CD4-positive, alpha-beta T cell treated with Interleukin-12 subunit alpha and Interleukin-12 subunit beta, for 1 hour (primary cell): ENCODE measurements around the gene SNAI3.
A peak's percentile ranks its signal among the peaks of the same experiment; 100 is the strongest.

Source experiments
- DNase-seq: peaks from one replicate; pipeline ENCODE4 v3.0.0-alpha.2; 2020

The SNAI3 gene

GRCh38 chr16:88686439-88687253 is at the start of gene SNAI3:
Gene SNAI3 (minus strand): TSS chr16:88686507. CDS start chr16:88686406, 101 bp downstream.
- DNase-seq: peak; percentile 85

DNA sequence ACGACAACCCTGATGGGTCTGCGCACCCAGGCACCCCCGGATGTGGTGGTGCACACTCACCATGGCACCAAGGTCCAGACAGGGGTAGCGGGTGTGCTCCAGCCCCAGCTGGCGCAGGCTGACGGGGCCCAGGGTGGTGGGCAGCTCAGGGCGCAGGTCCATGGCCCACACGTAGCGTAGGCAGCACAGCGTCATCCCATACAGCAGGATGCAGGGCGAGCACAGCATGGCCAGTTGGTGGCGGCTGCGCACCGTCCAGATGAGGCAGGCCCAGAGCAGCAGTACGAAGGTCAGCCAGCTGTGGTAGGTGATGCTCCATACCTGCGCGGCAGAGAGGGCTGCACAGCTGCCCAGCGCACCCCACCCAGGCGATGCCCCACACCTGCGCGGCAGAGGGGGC is 49.8 kb upstream of the SNAI3 start:
- DNase-seq: no peak

- no peak for DNase-seq
Observed at GRCh38 chr16:88735616-88736015, 49.3 kb upstream of the SNAI3 start.

DNA sequence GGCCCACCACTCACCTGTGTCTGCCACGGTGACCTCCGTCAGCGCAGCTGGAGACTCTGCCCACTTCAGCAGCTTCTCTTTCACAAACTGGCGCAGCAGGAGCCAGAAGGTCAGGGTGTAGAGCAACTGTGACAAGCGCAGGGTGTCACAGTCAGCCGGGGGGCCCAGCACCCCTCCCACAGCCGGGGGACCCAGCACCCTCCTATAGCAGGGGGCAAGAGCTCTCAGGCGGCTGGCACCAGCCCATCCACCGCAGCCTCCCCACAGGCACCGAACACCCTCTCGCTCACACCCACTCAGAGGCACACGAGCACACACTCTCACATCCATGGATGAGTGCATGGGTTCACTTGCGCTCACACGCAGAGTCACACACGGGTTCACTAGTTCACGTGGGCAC is 48.8 kb upstream of the SNAI3 start:
- no peak for DNase-seq

GRCh38 chr16:88734361-88734728 is 48.0 kb upstream of the SNAI3 start:
- no peak for DNase-seq

GRCh38 chr16:88733630-88734360 is 47.5 kb upstream of the SNAI3 start:
- no peak for DNase-seq

DNA sequence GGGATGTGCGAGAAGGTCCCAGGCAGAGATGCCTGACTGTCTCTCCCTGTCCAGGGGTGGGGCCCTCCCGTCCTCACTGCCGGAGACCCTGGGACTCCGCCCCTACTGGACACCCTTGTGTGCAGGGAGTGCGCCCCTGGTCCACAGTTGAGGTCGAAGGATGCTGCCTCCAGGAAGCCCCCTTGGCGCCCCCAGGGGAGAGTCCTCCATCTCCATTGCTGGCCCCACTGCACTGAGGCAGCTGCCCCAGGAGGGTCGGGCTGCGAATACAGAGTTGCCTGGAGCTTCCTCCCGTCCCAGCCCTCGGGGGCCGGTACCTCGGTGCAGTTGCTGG is 46.6 kb upstream of the SNAI3 start:
- DNase-seq: no peak

DNA sequence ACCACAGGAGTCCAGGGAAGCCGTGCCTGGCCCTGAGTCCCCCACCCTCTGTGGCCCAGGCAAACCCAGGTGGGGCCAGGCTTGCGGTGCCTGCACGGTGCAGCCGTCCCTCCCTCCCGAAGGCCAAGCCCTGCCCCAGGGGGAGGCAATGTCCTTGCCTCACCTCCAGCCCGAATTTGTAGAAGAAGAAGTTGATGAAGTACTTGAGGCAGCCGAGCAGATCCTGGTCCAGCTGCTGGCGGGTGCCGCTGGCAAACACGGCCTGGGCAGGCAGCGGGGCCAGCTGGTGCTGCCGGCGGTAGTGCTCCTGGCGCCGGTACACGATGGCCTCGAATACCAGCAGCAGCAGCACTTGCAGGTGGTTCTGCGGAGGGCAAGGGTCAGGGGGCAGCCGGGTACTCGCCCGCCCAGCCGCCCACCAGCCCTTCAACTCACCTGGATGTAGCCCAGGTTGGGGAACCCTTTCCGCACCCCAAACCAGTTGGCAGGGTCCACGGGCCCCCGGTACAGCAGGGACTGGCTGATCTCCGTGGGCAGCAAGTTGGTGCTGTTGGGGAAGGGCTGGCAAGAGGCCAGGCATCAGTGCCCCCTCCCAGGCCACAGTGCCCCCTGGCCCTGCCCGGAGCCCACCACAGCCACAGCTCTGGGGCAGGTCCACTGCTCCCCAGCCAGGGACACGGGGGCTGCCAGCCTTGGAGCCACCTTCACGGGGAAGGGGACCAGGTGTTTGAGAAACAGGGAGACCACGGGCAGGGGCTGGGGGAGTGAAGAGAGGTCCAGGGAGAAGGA is 46.1 kb upstream of the SNAI3 start:
- no peak for DNase-seq

DNA sequence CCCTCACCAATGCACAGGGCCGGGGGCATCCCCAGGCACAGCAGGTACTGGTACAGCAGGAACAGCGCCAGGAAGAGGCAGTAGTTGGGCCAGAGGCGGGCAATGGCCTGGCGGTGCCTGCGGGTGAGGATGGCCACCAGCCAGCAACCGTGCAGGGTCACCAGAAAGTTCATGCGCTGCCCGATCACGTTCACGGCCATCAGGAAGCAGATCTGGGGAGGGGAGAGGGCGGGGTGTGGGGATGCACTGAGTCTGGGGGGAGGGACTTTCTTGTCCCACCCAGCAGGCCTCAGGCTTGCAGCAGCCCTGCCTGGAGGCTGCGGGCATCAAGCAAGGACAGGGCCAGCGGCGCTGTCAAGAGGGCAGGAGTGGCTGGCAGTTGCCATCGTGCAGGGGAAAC is 45.4 kb upstream of the SNAI3 start:
- no peak for DNase-seq

DNA sequence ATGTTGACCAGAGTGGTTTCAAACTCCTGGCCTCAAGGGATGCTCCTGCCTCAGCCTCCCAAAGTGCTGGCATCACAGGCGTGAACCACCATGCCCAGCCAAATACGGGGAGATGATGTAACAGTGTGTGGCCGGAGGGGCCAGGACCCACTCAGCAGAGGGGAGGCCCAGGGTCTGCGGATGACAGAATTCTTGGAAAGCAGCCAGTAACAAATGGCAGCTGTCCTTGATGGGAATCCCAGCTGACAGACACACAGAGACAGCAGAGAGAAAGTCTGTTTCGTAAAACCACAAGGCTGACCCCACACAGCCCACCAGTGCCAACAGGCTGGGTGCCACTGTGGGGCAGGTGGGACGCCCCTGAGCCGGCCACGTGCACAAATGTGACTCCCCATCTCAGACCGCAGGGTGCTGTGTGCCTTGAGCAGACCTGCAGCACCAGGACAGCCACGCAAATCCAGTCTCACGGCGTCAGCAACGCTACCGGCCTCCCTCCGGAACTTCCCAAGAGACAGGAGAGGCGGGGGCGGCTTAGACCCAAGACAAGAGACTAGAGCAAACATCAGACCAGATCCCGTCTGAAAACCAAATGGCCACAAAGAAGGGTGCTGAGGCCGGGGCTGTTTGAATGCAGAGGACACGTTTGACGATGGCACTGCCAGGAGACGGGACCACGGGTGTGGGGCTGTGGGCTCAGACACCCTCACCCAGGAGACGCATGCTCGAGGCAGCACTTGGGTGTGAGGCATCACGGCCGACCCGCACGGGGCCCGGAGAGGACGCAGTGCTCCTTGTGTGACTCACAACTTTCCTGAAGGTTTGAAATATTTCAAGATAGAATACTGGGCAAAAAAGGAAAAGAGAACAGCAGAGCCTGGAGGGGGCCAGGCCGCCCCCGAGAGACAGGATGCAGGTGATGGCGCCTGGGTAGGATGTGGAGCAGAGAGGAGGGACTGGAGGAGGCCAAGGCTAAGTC is 44.6 kb upstream of the SNAI3 start:
- no peak for DNase-seq

GRCh38 chr16:88727871-88728270 is 41.6 kb upstream of the SNAI3 start:
- no peak for DNase-seq

GRCh38 chr16:88726981-88727380 is 40.7 kb upstream of the SNAI3 start:
- DNase-seq: no peak

DNA sequence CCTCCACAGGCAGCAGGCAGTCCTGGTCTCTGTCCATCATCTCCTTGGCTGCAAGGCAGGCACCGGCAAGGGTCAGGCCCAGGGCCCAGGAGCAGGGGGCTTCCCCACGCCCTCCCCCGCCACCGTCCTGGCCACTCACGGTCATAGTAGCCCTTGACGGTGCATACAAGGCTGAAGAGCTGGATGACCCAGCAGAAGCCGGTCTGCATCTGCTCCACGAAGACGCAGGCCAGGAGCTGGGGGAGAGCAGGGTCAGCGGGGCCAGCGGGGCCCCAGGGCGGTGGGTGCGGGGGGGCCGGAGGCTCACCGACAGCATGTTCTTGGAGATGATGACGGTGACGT is 40.1 kb upstream of the SNAI3 start:
- no peak for DNase-seq

- DNase-seq: no peak
Observed at GRCh38 chr16:88725609-88726407, 39.5 kb upstream of the SNAI3 start.

- no peak for DNase-seq
Observed at GRCh38 chr16:88724855-88725555, 38.7 kb upstream of the SNAI3 start.

- no peak for DNase-seq
Observed at GRCh38 chr16:88723911-88724310, 37.6 kb upstream of the SNAI3 start.

GRCh38 chr16:88723507-88723887 is 37.2 kb upstream of the SNAI3 start:
- DNase-seq: no peak

GRCh38 chr16:88722784-88723506 is 36.6 kb upstream of the SNAI3 start:
- DNase-seq: no peak

DNA sequence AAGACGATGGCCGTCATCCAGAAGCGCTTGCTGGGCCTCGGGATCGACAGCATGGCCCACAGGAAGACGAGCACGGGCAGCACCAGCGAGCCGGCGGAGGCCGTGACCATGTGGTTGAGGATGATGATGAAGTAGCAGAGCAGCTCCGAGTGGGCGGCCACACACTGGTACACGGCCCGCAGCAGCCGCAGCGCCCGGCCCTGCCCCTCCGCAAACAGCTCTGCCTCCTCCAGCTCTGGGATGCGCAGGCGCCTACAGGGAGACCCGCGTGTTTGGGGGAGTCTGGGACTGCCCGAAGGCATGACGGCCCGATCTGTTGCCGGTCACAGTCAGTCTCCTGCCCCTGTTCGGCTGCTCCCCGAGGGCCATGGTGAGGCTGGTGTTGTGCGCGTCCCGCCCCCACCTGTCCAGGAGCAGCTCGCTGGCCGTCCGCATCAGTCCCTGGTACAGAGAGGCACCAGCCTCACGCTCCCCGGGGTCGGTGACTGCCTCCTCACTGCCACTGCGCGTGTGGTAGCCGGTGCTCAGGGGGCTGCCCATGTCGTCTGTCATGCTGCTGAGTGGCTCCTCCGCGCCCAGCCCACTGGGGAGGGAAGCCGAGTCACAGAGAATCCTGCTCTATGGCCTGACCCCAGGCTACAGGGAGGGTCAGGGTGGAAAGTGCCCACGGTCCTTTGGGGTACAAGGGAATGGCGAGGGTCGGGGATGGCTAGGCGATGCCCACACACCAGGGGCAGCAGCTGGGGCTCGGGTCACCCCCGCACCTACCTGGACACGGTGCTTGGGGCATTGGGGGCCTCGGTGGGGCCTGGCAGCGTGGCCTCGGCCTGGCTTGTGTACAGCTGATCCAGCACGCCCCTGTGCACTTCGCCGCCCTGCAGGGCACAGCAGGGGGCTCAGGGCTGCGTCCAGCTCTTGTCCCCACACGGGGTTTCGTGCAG is 35.8 kb upstream of the SNAI3 start:
- DNase-seq: no peak
